AG04449 (cell line): ENCODE measurements around the gene CTNNBL1.

ENCODE experiments used
- CTCF ChIA-PET: fragments of 350-600 bp; formaldehyde crosslinking; extraction: SDS; loops from one replicate; lab custom pipeline; 2021; ENCODE audit warnings: antibody characterized with exemption; lab: Yijun Ruan, JAX
- POLR2A ChIA-PET: fragments of 400-600, 350-600 bp; formaldehyde crosslinking; extraction: SDS; loops from one replicate; lab custom pipeline; 2020; ENCODE audit warnings: antibody characterized with exemption, inconsistent platforms; lab: Yijun Ruan, JAX
- DNase-seq: peaks from one replicate; pipeline ENCODE4 v3.0.0-alpha.2; 2010; ENCODE audit warnings: low read depth, low spot score
- H3K4me3 ChIP-seq: 2 replicates; pipeline ENCODE4 v1.5.1; 2011; ENCODE audit warnings: low read depth, mild to moderate bottlenecking, control low read depth, low read length
- CTCF ChIP-seq: IDR thresholded peaks from one replicate; pipeline ENCODE4 v1.5.1; 2011; ENCODE audit warnings: mild to moderate bottlenecking, moderate library complexity, low read length, control low read depth, inconsistent platforms; ENCODE audit not compliant: insufficient read depth; ENCODE audit errors: missing control alignments

Gene CTNNBL1

GRCh38 chr20:37919389-37920040, 225.7 kb downstream of the CTNNBL1 start:
- no peak for DNase-seq
- TF ChIP-seq CTCF: no peak
- ChIA-PET POLR2A (no interaction called here), CTCF (interaction anchor here (1.0 to 1.3 kb wide), 2 partner anchors 12 to 307 kb away, joined by 3 read pairs; no protein-coding TSS in a partner anchor)
- no peak overlapping the region for H3K4me3 ChIP-seq

- POLR2A ChIA-PET: no interaction called here
- no peak for TF ChIP-seq CTCF
- no peak for DNase-seq
- CTCF ChIA-PET: interaction anchor here (0.7 to 1.3 kb wide), 2 partner anchors 12 to 306 kb away, joined by 3 to 4 read pairs; no protein-coding TSS in a partner anchor
- no peak overlapping the region for H3K4me3 ChIP-seq
Measured at GRCh38 chr20:37920270-37920669, 226.4 kb downstream of the CTNNBL1 start.

DNA sequence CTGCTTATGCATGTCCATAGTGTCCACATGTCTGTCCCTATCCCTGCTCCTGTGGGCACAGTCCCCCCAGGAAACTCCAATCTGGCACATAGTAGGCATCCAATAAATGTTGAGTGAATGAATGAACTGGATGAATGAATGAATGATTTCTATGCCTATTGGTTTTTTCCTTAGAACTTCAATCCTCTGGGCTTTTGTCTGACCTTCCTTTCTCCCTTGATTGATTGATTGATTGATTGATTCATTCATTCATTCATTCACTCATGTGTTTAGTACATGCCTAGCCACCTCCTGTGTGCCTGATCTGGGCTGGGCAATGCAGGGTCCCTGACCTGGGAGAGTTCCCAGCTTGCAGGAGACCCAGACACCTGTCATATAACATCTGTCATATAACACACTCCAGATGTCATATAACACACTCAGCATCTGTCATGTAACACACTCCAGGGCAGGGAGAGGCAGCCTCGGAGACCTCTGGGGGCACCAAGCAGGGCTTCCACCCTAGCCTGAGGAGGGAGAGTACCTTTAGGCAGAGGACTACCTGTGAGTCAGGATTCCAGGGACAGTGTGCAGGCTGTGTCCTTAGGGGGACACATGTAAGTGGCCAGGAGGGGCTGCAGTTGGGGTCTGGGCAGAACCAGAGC, 227.0 kb downstream of the CTNNBL1 start:
- DNase-seq: no peak
- no peak for TF ChIP-seq CTCF
- POLR2A ChIA-PET: no interaction called here
- CTCF ChIA-PET: interaction anchor here (0.7 kb wide), 1 partner anchor 13 kb away, joined by 4 read pairs; no protein-coding TSS in a partner anchor
- no peak overlapping the region for H3K4me3 ChIP-seq

DNA sequence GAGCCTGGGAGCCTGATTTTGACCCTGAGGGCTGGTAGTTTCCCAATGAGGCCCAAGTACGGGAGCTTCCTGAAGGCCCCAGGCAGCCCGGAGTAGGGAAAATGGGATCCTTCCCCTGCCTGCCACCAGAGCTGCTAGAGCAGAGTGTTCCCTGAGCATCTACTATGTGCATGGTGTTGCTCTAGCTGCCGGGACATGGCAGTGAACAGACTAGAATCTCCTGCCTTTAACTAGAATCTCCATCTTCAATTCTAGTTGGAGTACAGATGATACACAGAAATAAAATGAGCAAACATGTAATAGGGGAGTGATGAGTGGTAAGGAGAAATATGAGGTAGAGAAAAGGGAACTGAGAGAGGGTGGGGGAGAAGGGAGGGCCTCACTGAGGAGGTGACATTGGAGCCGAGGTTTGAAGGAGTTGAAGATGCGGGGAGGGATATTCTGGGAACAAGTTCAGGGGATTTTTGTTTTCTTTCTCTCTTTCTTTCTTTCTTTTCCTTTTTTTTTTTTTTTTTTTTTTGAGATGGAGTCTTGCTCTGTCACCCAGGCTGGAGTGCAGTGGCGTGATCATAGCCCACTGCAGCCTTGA, 227.6 kb downstream of the CTNNBL1 start:
- POLR2A ChIA-PET: no interaction called here
- H3K4me3 ChIP-seq: no peak overlapping the region
- TF ChIP-seq CTCF: no peak
- CTCF ChIA-PET: no interaction called here
- no peak for DNase-seq
